Measurements from ENCODE around the gene CTSL.

DNA sequence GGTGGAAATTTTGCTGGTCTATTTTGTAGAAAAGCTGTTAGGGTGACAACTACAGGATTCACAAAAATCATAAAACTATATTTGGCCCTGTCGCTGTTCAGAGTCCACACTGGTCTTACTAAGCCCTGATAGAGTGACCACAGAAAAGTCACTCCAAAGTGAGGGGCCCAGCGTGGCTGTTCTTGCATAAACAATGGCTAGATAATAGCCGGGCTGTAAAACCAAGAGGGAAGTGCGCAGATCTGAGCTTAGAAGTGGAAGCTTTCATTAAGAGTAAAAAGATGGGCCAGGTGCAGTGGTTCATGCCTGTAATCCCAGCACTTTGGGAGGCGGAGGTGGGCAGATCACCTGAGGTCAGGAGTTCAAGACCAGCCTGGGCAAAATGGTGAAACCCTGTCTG is 15.5 kb upstream of the CTSL start:
- TF ChIP-seq POLR2AphosphoS5 (IDR thresholded peaks at IDR 0.05; ENCODE audit: borderline replicate concordance, low read depth, low read length) (no peak), EZH2 (IDR thresholded peaks at IDR 0.05) (no peak), FOXP2 (optimal IDR thresholded peaks at IDR 0.05; ENCODE audit: control extremely low read depth, extremely low read length, insufficient read depth) (no peak)
